GM19035 (cell line): ENCODE data around the gene PDE7B.

Experiments used
- ATAC-seq: cut with Tn5 transposase; IDR thresholded peaks from one replicate; pipeline ENCODE4 v1.9.1; 2021; ENCODE audit not compliant: unreplicated experiment

PDE7B gene

DNA sequence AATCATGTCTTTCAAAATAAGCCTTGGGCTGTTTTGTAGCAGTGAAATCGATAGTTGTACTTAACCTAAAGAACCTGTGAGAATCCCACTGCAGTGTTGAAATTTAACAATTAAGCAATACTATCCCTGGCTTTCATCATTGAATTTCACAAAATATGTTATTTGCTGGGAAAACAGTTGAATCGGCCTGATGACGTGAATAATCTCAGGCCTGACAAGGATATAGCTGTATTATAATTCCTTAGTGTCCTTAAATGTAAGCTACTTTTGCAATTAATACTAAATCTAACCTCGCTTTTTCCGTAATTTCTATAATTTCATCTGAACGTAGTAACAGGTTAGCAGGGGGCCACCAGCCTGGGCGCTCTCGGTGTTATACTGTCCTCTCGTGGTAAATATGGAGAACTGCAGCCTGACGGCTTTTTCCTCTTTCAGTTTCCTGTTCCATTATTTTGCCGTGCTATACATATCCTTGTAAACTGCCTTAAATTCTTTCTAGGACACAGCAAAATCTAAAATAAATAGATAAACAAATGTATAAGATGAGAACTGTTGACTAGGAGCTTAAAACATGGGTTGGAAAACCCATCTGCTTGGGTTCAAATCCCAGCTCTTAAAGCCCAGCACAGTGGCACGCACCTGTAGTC, 374.6 kb downstream of the PDE7B start:
- ATAC-seq = peak; percentile 86

DNA sequence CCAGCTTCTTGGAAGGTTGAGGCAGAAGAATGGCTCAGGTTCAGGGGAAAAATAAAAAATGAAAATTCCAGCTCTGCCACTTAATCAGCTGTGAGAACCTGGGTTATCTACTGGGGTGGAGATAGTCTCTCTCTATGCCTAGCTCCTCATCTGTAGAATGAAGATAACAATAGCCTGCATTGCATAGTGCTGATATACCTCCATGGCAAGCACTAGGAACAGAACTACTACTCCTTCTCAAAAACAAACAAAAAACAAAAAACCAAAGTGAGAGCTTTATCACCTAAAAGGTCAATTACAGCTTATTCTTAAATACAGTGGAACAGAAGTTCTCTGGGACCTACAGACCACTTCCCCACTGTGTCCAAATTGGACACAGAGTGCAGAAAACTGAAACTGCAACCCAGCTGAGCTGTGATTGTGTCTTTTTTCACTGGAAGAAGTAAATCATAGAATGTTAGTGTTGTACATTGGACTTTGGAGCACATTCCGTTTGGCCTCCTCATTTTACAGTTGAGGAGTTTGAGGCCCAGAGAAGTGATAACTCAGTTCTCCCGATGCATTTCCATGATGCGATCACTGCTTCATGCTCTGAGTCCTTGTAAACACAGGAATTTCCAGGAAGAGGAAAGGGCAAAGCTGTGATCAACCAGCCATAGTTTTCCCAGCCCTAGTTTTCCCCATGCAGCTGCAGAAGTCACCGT, 375.3 kb downstream of the PDE7B start:
- peak; percentile 35 for ATAC-seq

DNA sequence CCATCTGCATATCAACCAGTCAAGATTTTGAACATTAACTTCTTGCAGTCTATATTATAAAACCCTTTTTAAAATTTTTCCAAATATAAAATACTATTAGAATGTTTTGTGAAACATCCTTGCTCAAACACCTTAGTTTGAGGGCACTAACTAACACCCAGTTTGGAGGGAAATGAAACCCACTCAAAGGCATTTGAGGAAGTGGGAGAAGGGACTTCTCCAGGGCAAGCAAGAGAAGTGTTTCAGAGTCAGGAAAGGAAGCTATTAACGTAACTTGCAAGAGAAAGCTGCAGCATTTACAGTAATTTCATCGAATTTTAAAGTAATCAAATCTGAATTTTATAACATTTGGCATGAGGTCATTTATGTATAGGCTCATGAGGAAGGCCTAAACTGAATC, 377.3 kb downstream of the PDE7B start:
- ATAC-seq = no peak

DNA sequence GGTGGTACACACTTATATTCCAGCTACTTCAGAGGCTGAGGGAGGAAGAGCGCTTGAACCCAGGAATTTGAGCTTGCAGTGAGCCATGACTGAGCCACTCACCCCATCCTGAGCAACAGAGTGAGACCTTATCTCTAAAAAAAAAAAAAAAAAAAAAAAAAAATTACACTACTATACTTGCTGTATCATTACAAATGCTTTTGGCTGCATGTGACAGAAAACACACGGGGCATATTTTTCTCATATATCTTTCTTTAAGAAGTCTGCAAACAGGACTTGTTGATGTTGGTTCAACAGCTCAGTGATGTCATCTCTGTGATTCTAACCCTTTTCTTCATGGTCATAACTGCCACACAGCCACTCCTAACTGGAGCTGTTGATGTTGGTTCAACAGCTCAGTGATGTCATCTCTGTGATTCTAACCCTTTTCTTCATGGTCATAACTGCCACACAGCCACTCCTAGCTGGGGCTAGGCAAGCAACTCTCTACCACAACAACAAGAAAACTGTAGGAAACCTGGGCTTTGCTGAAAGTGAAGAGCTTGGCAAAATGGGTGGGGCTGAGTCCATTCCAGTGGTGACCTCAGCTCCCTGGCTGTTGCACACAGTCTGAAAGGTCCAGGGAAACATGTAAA, 378.8 kb downstream of the PDE7B start:
- ATAC-seq = no peak

DNA sequence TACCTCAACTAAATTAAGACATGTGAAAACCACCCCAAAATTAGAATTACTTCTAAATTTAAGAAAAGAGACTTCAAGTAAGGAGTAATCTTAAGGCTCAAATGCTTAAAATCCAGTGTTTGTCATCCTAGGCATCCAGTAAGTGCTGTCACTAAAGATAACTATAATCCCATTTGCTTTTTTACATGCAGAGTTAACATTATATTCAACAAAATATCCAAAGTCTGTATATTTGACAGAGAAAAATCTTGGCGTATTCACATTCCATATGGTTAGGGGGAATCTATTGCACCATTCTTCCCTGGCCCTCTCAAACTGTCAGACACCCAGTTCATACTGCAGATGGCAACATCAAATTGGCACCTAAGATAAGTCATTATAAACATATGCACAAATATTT, 381.2 kb downstream of the PDE7B start:
- no peak for ATAC-seq

DNA sequence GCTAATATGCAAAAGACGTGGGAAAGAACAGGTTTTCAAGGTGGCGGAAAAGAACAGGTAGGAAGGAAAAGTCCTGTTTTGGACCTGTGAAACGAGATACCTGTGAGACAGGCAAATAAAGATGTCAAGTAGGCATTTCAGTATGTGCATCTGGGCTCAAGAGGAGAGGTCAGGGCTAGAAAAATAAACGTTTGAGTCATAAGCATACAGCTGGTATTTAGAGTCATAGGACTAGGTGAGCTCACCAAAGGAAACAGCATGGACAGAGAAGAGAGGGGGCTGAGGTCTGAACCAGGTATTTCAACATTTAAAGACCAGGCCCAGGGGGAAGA, 383.7 kb downstream of the PDE7B start:
- no peak for ATAC-seq

DNA sequence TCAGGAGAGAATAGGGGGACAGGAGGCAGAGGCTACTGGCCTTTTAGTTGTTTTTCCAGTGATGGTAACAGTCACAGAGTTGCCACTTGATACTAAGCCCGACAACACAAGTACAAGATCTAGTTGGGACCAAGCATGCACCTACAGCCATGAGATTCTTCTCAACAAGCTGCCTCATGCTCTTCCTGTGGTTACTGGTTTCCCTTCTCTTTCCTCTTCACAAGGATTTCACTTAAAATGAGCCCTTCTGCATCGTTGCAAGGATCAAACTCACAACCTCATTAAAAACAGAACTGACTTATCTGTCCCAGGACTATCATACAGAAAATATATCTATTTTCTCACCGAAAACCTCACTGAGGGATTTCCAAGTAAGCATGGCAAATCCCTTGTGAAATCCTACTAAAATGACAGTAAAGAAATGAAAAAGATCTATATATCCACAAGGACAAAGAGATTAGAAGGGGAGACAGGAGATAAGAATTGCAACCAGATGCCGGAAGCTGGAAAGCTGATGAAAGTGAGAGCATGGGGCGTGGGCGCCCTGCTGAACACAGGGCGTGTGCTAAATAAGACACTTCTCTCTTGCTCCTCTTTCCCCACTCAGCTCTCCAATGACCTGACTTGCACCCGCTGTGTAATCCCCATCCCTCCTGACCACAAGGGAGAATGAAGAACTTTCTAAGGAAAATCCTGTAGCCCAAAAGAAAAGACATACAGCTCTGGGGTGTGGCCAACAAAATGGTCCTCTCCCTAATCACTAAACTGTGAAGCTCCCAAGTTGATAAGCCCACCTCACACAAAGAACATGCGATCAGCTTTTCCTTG, 385.2 kb downstream of the PDE7B start:
- no peak for ATAC-seq

DNA sequence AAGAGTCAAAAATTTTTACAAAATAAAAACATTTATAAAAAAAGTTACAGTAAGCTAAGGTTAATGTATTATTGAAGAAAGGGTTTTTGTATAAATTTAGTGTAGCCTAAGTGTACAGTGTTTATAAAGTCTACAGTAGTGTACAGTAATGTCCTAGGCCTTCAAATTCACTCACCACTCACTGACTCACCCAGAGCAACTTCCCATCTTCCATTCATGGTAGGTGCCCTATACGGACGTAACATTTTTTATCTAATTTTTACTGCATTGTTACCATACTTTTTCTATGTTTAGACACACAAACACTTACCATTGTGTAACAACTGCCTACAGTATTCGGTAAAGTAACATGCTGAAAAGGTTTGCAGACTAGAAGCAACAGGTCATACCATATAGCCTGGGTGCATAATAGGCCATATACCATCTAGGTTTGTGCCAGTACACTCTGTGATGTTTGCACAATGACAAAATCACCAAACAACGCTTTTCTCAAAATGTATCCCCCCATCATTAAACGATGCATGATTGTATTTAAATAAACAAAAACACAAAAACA, 392.6 kb downstream of the PDE7B start:
- ATAC-seq = no peak
